Left ventricle myocardium inferior (tissue), 1 donor: ENCODE results near the gene STK32B. TPM values are rescaled to one million over a fixed set of nuclear protein-coding genes. Genes with fewer than 3 reads are reported as not detected.

Experiments
- DNase-seq: peaks from one replicate; pipeline ENCODE4 v3.0.0-alpha.2; 2020
- H3K27ac ChIP-seq: fragments of 200-600 bp; replicated peaks from 2 replicates; pipeline ENCODE4 v1.8.0; 2021
- H3K27me3 ChIP-seq: fragments of 200-600 bp; 2 replicates; pipeline ENCODE4 v1.8.0; 2021; ENCODE audit warnings: low read depth
- H3K36me3 ChIP-seq: fragments of 200-600 bp; 2 replicates; pipeline ENCODE4 v1.8.0; 2021
- H3K4me1 ChIP-seq: fragments of 200-600 bp; 2 replicates; pipeline ENCODE4 v1.8.0; 2021
- H3K4me3 ChIP-seq: fragments of 200-600 bp; 2 replicates; pipeline ENCODE4 v1.8.0; 2021; ENCODE audit warnings: mild to moderate bottlenecking, moderate library complexity
- H3K9me3 ChIP-seq: fragments of 200-600 bp; replicated peaks from 2 replicates; pipeline ENCODE4 v1.8.0; 2021
- CTCF ChIP-seq: fragments of 200-600 bp; IDR thresholded peaks from 2 replicates; pipeline ENCODE4 v1.8.0; 2021; ENCODE audit warnings: antibody characterized with exemption, mild to moderate bottlenecking, borderline replicate concordance
- intact Hi-C: fragments of 100-400 bp; cut with micrococcal nuclease; formaldehyde crosslinking; loops from one replicate; pipeline ENCODE4 v1.11.0; 2022
- total RNA-seq: library from RNA; stranded (reverse); fragmentation: NEBNext Ultra II Directional; extraction: Animal tissue kit (Norgen Biotek cat#: 25700); gene quantifications from one replicate; pipeline ENCODE4 v1.2.1, GENCODE V29; 2021
- donor health status: DM: no; HTN: yes; CAD: no; lungs with severe emphysema.

STK32B gene
- total RNA-seq, 1 donor from 2014 or later, result 0.55 TPM

GRCh38 chr4:5532100-5532499 lies 480.8 kb downstream of the STK32B start:
- no peak for DNase-seq
- peaks cover 13% of the 10 kb centered on the region for H3K9me3 ChIP-seq
- TF ChIP-seq CTCF, result no peak
- H3K4me3 ChIP-seq, result no peak overlapping the region
- intact Hi-C loops, result no loop called here
- peaks cover 3% of the 10 kb centered on the region for H3K36me3 ChIP-seq
- H3K27me3 ChIP-seq, result peaks cover 23% of the 10 kb centered on the region
- no peaks in the 10 kb centered on the region for H3K4me1 ChIP-seq
- no peak overlapping the region for H3K27ac ChIP-seq

- H3K4me1 ChIP-seq, result no peaks in the 10 kb centered on the region
- peaks cover 22% of the 10 kb centered on the region for H3K27me3 ChIP-seq
- H3K9me3 ChIP-seq, result peaks cover 13% of the 10 kb centered on the region
- intact Hi-C loops, result no loop called here
- no peak for DNase-seq
- no peak overlapping the region for H3K27ac ChIP-seq
- no peak overlapping the region for H3K4me3 ChIP-seq
- H3K36me3 ChIP-seq, result peaks cover 3% of the 10 kb centered on the region
- TF ChIP-seq CTCF, result no peak
Measured at GRCh38 chr4:5539584-5539983, 488.3 kb downstream of the STK32B start.

GRCh38 chr4:5541169-5541568 lies 489.9 kb downstream of the STK32B start:
- intact Hi-C loops, result no loop called here
- Histone ChIP-seq H3K4me3 (no peak overlapping the region), H3K27me3 (peaks cover 18% of the 10 kb centered on the region), H3K4me1 (no peaks in the 10 kb centered on the region), H3K36me3 (no peaks in the 10 kb centered on the region), H3K9me3 (peaks cover under 1% of the 10 kb centered on the region), H3K27ac (no peak overlapping the region)
- no peak for DNase-seq
- no peak for TF ChIP-seq CTCF

DNA sequence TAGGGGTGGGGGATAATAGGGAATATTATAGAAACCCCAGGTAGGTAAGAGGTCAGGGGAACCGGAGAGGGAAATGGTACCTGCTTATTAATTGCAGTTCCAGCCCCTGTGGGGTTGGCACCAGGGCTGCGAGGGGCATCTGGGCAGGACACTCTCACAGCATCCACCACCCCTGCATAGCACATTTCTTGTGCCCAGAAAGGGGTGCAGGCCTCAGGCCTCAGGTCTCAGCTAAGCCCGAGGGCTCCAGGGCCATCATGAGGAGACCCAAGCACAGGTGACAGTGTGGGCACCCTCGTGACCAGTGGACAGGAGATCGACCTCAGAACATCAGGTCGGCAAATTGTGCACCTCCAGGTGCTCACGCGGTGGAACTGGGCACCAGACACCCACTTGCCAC lies 492.4 kb downstream of the STK32B start:
- no peak overlapping the region for H3K27ac ChIP-seq
- peaks cover 11% of the 10 kb centered on the region for H3K9me3 ChIP-seq
- no peak overlapping the region for H3K4me3 ChIP-seq
- intact Hi-C loops, result no loop called here
- H3K27me3 ChIP-seq, result peaks cover 18% of the 10 kb centered on the region
- no peaks in the 10 kb centered on the region for H3K36me3 ChIP-seq
- no peak for TF ChIP-seq CTCF
- H3K4me1 ChIP-seq, result no peaks in the 10 kb centered on the region
- no peak for DNase-seq

DNA sequence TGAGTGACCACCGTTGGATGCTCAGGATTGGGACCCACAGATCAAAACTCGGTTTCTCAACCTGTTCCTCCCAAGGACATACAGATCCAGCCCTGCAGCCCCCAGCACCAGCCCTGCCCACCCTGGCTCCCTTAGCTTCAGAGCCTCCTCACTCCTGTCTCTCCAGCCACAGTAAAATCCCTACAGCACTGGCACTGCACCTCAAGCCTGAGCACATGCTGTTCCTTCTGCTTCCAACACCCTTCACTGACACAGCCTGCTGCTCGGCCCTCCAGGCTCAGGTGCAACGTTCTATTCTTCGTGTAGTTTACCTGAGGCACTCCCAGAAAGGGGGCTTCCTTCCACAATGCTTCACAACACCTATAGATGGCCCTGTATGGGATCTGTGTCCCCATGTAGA lies 493.5 kb downstream of the STK32B start:
- H3K9me3 ChIP-seq, result peaks cover 19% of the 10 kb centered on the region
- H3K4me1 ChIP-seq, result no peaks in the 10 kb centered on the region
- H3K36me3 ChIP-seq, result no peaks in the 10 kb centered on the region
- peaks cover 18% of the 10 kb centered on the region for H3K27me3 ChIP-seq
- no peak for DNase-seq
- intact Hi-C loops, result no loop called here
- TF ChIP-seq CTCF, result no peak
- no peak overlapping the region for H3K4me3 ChIP-seq
- no peak overlapping the region for H3K27ac ChIP-seq

DNA sequence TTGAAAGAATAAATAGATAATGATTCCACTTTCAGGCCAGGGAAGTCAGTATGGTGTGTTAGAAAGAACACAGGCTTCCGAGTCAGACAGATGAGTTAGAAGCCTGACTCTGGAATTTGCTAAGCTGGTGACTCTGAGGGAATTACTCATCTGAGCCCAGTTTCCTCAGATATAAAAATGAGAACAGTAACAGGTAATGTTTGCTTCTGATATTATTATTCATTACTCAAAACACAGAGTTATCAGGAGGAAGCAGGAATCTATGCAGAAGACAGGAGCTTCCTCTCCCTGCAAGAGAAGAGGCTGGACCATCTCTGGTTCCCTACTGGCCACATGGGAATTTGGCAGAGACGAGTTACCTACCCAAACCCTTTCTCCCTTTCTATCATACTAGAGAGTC lies 494.0 kb downstream of the STK32B start:
- no peak overlapping the region for H3K4me3 ChIP-seq
- TF ChIP-seq CTCF, result no peak
- H3K27me3 ChIP-seq, result peaks cover 18% of the 10 kb centered on the region
- DNase-seq, result no peak
- H3K36me3 ChIP-seq, result no peaks in the 10 kb centered on the region
- intact Hi-C loops, result no loop called here
- no peaks in the 10 kb centered on the region for H3K4me1 ChIP-seq
- no peak overlapping the region for H3K27ac ChIP-seq
- peaks cover 24% of the 10 kb centered on the region for H3K9me3 ChIP-seq
